GM12801 (cell line): ENCODE data around the gene KRT33B.

Source experiments
- CTCF ChIP-seq: IDR thresholded peaks from one replicate; pipeline ENCODE4 v1.5.1; 2011; ENCODE audit warnings: control low read depth; ENCODE audit not compliant: insufficient read length; ENCODE audit errors: extremely low read depth

KRT33B gene

GRCh38 chr17:41340934-41341861 is 28.4 kb downstream of the KRT33B start:
- TF ChIP-seq CTCF, result no peak

- no peak for TF ChIP-seq CTCF
Observed at GRCh38 chr17:41340494-41340893, 29.1 kb downstream of the KRT33B start.

- TF ChIP-seq CTCF, result no peak
Observed at GRCh38 chr17:41339571-41340172, 29.9 kb downstream of the KRT33B start.

- no peak for TF ChIP-seq CTCF
Observed at GRCh38 chr17:41338961-41339485, 30.6 kb downstream of the KRT33B start.

- no peak for TF ChIP-seq CTCF
Observed at GRCh38 chr17:41335747-41336146, 33.9 kb downstream of the KRT33B start.

- no peak for TF ChIP-seq CTCF
Observed at GRCh38 chr17:41334385-41335305, 35.0 kb downstream of the KRT33B start.
